H1 (cell line): ENCODE data around the gene CTSK. TPM values are rescaled to one million over a fixed set of nuclear protein-coding genes. Genes with fewer than 3 reads are reported as not detected.

ENCODE experiments used
- CTCF ChIA-PET: fragments of 300-600 bp; sonication (Branson Sonifier 250); formaldehyde crosslinking; loops from one replicate; lab custom pipeline; 2021; ENCODE audit not compliant: partially characterized antibody; lab: Charles Lee
- POLR2A ChIA-PET: fragments of 300-600 bp; sonication (Branson Sonifier 250); formaldehyde crosslinking; loops from one replicate; lab custom pipeline; 2021; ENCODE audit warnings: inconsistent platforms; ENCODE audit not compliant: partially characterized antibody; lab: Charles Lee
- DNase-seq, 2 experiments: peaks; one replicate each; pipeline versions ENCODE4 v3.0.0 to v3.0.0-alpha.2; 2010 to 2022; ENCODE audit warnings: low spot score in 2 of 2, low read depth in 1 of 2, mixed read lengths in 1 of 2
- FAIRE-seq: peaks from 2 replicates; lab custom pipeline; 2011; peaks lifted over from hg19 to GRCh38; lab: Jason Lieb, UNC
- H2AFZ ChIP-seq: 2 replicates; pipeline ENCODE4 v1.8.1; 2012; ENCODE audit warnings: low read length, inconsistent platforms
- H2AK5ac ChIP-seq: 2 replicates; pipeline ENCODE4 v1.6.1; 2013; ENCODE audit warnings: low read depth, low read length
- H2BK120ac ChIP-seq: replicated peaks from 2 replicates; pipeline ENCODE3; 2013; ENCODE audit warnings: low read depth, low read length, inconsistent platforms
- H2BK12ac ChIP-seq: 2 replicates; pipeline ENCODE4 v1.6.1; 2013; ENCODE audit warnings: low read depth, low read length
- H2BK15ac ChIP-seq: 2 replicates; pipeline ENCODE4 v1.6.1; 2013; ENCODE audit warnings: low read length
- H2BK20ac ChIP-seq: 2 replicates; pipeline ENCODE4 v1.6.1; 2013; ENCODE audit warnings: low read length
- H2BK5ac ChIP-seq: 2 replicates; pipeline ENCODE4 v1.6.1; 2013; ENCODE audit warnings: low read depth, low read length
- H3K14ac ChIP-seq: 2 replicates; pipeline ENCODE4 v1.6.1; 2013; ENCODE audit warnings: inconsistent platforms; ENCODE audit not compliant: insufficient read length
- H3K18ac ChIP-seq: 2 replicates; pipeline ENCODE4 v1.6.1; 2013; ENCODE audit warnings: low read length; ENCODE audit errors: extremely low read depth
- H3K23ac ChIP-seq: 2 replicates; pipeline ENCODE4 v1.6.1; 2013; ENCODE audit warnings: inconsistent platforms; ENCODE audit not compliant: insufficient read length
- H3K23me2 ChIP-seq: 2 replicates; pipeline ENCODE4 v1.6.1; 2013; ENCODE audit warnings: low read depth, low read length
- H3K27ac ChIP-seq: 2 replicates; pipeline ENCODE4 v1.6.1; 2011; ENCODE audit warnings: low read depth, low read length, inconsistent platforms
- H3K27me3 ChIP-seq, 4 experiments: replicated peaks in 1 of 4; 1 replicate in 1 of 4; 2 replicates in 3 of 4; pipeline versions ENCODE4 v1.6.1 to v1.8.1; 2011 to 2013; ENCODE audit warnings: low read length in 3 of 4, mild to moderate bottlenecking in 3 of 4, inconsistent platforms in 2 of 4, mixed read lengths in 2 of 4, moderate library complexity in 1 of 4; ENCODE audit not compliant: control insufficient read depth in 3 of 4, insufficient read depth in 3 of 4; ENCODE audit errors: extremely low read depth in 1 of 4
- H3K36me3 ChIP-seq, 4 experiments: 2 replicates each; pipeline versions ENCODE4 v1.6.1 to v1.8.1; 2011 to 2013; ENCODE audit warnings: mild to moderate bottlenecking in 4 of 4, low read length in 3 of 4, moderate library complexity in 2 of 4, control low read depth in 1 of 4, inconsistent platforms in 1 of 4; ENCODE audit not compliant: insufficient read depth in 4 of 4, control insufficient read depth in 2 of 4
- H3K4ac ChIP-seq: replicated peaks from 2 replicates; pipeline ENCODE3; 2013; ENCODE audit warnings: low read length, low read depth, mixed read lengths, inconsistent platforms; ENCODE audit not compliant: insufficient read length
- H3K4me1 ChIP-seq, 4 experiments: replicated peaks in 1 of 4; 1 replicate in 1 of 4; 2 replicates in 3 of 4; pipeline versions ENCODE4 v1.6.1 to v1.8.1; 2011 to 2013; ENCODE audit warnings: low read length in 3 of 4, inconsistent platforms in 2 of 4, mixed read lengths in 1 of 4; ENCODE audit not compliant: insufficient read depth in 4 of 4, control insufficient read depth in 3 of 4
- H3K4me2 ChIP-seq, 2 experiments: 2 replicates each; pipeline versions ENCODE4 v1.6.1 to v1.8.1; 2011 to 2013; ENCODE audit warnings: low read depth in 2 of 2, low read length in 2 of 2, control low read depth in 1 of 2, inconsistent platforms in 1 of 2, mild to moderate bottlenecking in 1 of 2; ENCODE audit not compliant: insufficient read depth in 1 of 2
- H3K4me3 ChIP-seq, 4 experiments: fragments of 200-600, 300-600 bp in 1 of 4; sonication (generic), shearing (Covaris generic), sonication (Bioruptor Twin) in 1 of 4; 2 replicates each; pipeline versions ENCODE4 v1.5.1 to v1.8.1; 2011 to 2016; ENCODE audit warnings: low read length in 4 of 4, low read depth in 3 of 4, control low read depth in 2 of 4, inconsistent platforms in 2 of 4, mild to moderate bottlenecking in 2 of 4, mixed read lengths in 1 of 4, moderate library complexity in 1 of 4; ENCODE audit not compliant: insufficient read depth in 2 of 4; ENCODE audit errors: extremely low read depth in 1 of 4
- H3K56ac ChIP-seq: replicated peaks from 2 replicates; pipeline ENCODE3; 2013; ENCODE audit warnings: low read depth, mild to moderate bottlenecking, mixed read lengths, low read length, inconsistent platforms; ENCODE audit not compliant: insufficient read length
- H3K79me1 ChIP-seq: 2 replicates; pipeline ENCODE4 v1.6.1; 2013; ENCODE audit warnings: low read depth, low read length, control low read depth
- H3K79me2 ChIP-seq, 2 experiments: 2 replicates each; pipeline versions ENCODE4 v1.6.1 to v1.8.1; 2012 to 2013; ENCODE audit warnings: low read length in 2 of 2, mild to moderate bottlenecking in 2 of 2, inconsistent platforms in 1 of 2; ENCODE audit not compliant: insufficient read depth in 2 of 2, control insufficient read depth in 1 of 2
- H3K9ac ChIP-seq, 4 experiments: replicated peaks in 1 of 4; 1 replicate in 1 of 4; 2 replicates in 3 of 4; pipeline versions ENCODE4 v1.6.1 to v1.8.1; 2011 to 2013; ENCODE audit warnings: low read depth in 3 of 4, low read length in 3 of 4, control low read depth in 2 of 4, mild to moderate bottlenecking in 2 of 4, moderate library complexity in 2 of 4, inconsistent platforms in 1 of 4; ENCODE audit errors: extremely low read depth in 1 of 4
- H3K9me3 ChIP-seq, 2 experiments: 2 replicates each; pipeline versions ENCODE4 v1.6.1 to v1.8.1; 2012 to 2013; ENCODE audit warnings: mild to moderate bottlenecking in 2 of 2, moderate library complexity in 2 of 2, control low read depth in 1 of 2, inconsistent platforms in 1 of 2, low read depth in 1 of 2, low read length in 1 of 2, mixed read lengths in 1 of 2; ENCODE audit not compliant: insufficient read depth in 2 of 2
- H4K20me1 ChIP-seq, 2 experiments: replicated peaks in 1 of 2; 2 replicates each; pipeline versions ENCODE3 to v1.8.1; 2011 to 2013; ENCODE audit warnings: inconsistent platforms in 2 of 2, low read length in 2 of 2, mild to moderate bottlenecking in 1 of 2; ENCODE audit not compliant: insufficient read depth in 2 of 2, control insufficient read depth in 1 of 2
- H4K5ac ChIP-seq: 2 replicates; pipeline ENCODE4 v1.6.1; 2013; ENCODE audit warnings: low read length, low read depth, mixed read lengths, inconsistent platforms; ENCODE audit not compliant: insufficient read length
- H4K8ac ChIP-seq: 2 replicates; pipeline ENCODE4 v1.8.0; 2013; ENCODE audit warnings: mild to moderate bottlenecking, moderate library complexity, low read length, inconsistent platforms; ENCODE audit not compliant: insufficient read depth; ENCODE audit errors: extremely low read depth
- H4K91ac ChIP-seq: replicated peaks from 2 replicates; pipeline ENCODE3; 2013; ENCODE audit warnings: low read length, mixed read lengths, inconsistent platforms; ENCODE audit not compliant: insufficient read length
- BRCA1 ChIP-seq: IDR thresholded peaks from 2 replicates; pipeline ENCODE4 v1.6.1; 2012; ENCODE audit warnings: low read depth, low read length, improper control_type of control experiment
- EGR1 ChIP-seq: IDR thresholded peaks from 2 replicates; pipeline ENCODE4 v1.6.1; 2011; ENCODE audit warnings: low read depth, low read length, borderline replicate concordance
- HDAC6 ChIP-seq: IDR thresholded peaks from one replicate; pipeline ENCODE4 v1.7.1; 2012; ENCODE audit warnings: low read depth, mild to moderate bottlenecking, inconsistent platforms, low read length, moderate library complexity
- JUN ChIP-seq: IDR thresholded peaks from 2 replicates; pipeline ENCODE4 v1.6.1; 2011; ENCODE audit warnings: low read depth, mild to moderate bottlenecking, improper control_type of control experiment, low read length
- MAFK ChIP-seq: IDR thresholded peaks from 2 replicates; pipeline ENCODE4 v1.6.1; 2012; ENCODE audit warnings: low read depth, mild to moderate bottlenecking, improper control_type of control experiment, low read length
- POU5F1 ChIP-seq: IDR thresholded peaks from 2 replicates; pipeline ENCODE4 v1.6.1; 2011; ENCODE audit warnings: low read depth, mild to moderate bottlenecking, low read length, moderate library complexity
- RBBP5 ChIP-seq: IDR thresholded peaks from 2 replicates; pipeline ENCODE4 v1.7.1; 2012; ENCODE audit warnings: low read depth, mild to moderate bottlenecking, inconsistent platforms, low read length, moderate library complexity, borderline replicate concordance
- TAF7 ChIP-seq: optimal IDR thresholded peaks from 2 replicates; pipeline ENCODE3; 2011; ENCODE audit warnings: low read depth, mild to moderate bottlenecking, inconsistent platforms, low read length, moderate library complexity, borderline replicate concordance
- TEAD4 ChIP-seq: IDR thresholded peaks from 2 replicates; pipeline ENCODE4 v1.6.1; 2012; ENCODE audit warnings: low read depth, low read length, inconsistent platforms, mixed read lengths
- USF2 ChIP-seq: IDR thresholded peaks from 2 replicates; pipeline ENCODE4 v1.6.1; 2011; ENCODE audit warnings: low read length, improper control_type of control experiment
- WGBS, 2 experiments: shearing (Covaris generic) in 1 of 2; methylation state at CpG; one replicate each; pipeline versions ENCODE4 v1.1.6 to v1.1.7; 2013 to 2015; ENCODE audit warnings: low lambda C conversion rate in 2 of 2, mixed read lengths in 2 of 2, inconsistent platforms in 1 of 2, low coverage in 1 of 2, missing lambda C conversion rate in 1 of 2; ENCODE audit not compliant: insufficient replicate concordance in 2 of 2, insufficient coverage in 1 of 2, insufficient read length in 1 of 2; ENCODE audit errors: extremely low coverage in 1 of 2, missing lambda C conversion rate in 1 of 2; 5-methylcytosine and 5-hydroxymethylcytosine counted together
- polyA plus RNA-seq, 7 experiments: library from polyadenylated mRNA; depleted of rRNA in 3 of 7; stranded (reverse) in 5 of 7; unstranded in 2 of 7; fragments of >200 nt in 5 of 7; fragments of 200-250 nt in 2 of 7; gene quantifications; 1 replicate in 5 of 7; 2 replicates in 1 of 7; 4 replicates in 1 of 7; pipeline versions ENCODE4 v1.2.1 to v1.2.3, GENCODE V29; 2011 to 2013; ENCODE audit warnings: missing spikeins in 2 of 7, mixed read lengths in 2 of 7
- total RNA-seq: library from RNA; stranded (reverse); fragmentation: NEBNext Ultra II Directional; extraction: Animal tissue kit (Norgen Biotek cat#: 25700); gene quantifications from 2 replicates; pipeline ENCODE4 v1.2.1, GENCODE V29; 2021
- TF ChIP-seq, protein P1 (sequence below): IDR thresholded peaks from 2 replicates; pipeline ENCODE4 v1.6.1; 2012; ENCODE audit warnings: inconsistent platforms

CTSK gene
- total and polyA plus RNA-seq, 2 of the 8 experiments (the other 6 are each of a cell fraction or from before 2014, with no cell fraction given): 2.7 to 4.2 TPM

DNA sequence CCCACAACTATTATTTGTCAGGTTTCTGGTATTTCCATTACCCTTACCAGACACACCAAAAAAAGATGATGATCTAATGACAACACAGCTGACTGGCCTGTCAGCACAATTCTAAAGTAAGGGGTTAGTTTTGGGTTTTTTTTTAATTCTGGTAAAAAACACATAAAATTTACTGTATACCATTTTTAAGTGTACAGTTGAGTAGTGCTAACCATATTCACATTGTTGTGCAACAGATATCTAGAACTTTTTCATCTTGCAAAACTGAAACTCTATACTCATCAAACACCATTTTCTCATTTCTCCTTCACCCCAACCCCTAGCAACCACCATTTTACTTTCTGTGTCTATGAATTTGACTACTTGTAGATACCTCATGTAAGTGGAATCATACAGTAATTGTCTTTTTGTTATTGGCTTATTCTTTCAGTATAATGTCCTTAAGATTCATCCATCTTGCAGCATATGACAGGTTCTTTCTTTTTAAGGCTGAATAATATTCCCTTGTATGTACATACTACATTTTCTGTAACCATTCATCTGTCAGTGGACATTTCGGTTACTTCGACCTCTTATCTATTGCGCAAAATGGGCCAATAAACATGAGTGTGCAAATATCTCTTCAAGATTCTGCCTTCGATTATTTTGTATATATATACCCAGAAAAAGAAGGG is 38.5 kb upstream of the CTSK start:
- H3K27me3 ChIP-seq: no peaks in the 10 kb centered on the region
- POLR2A ChIA-PET: no interaction called here
- H2BK15ac ChIP-seq: no peak overlapping the region
- no peak overlapping the region for H3K4ac ChIP-seq
- H3K36me3 ChIP-seq: peaks cover 0 to 5% (median 0%) of the 10 kb centered on the region in 4 experiments; a peak in 1 of 8 replicates
- no peaks in the 10 kb centered on the region for H3K79me1 ChIP-seq
- H3K9ac ChIP-seq: no peak overlapping the region
- no peak overlapping the region for H3K18ac ChIP-seq
- no peak overlapping the region for H3K4me3 ChIP-seq
- no peak overlapping the region for H3K27ac ChIP-seq
- H2BK120ac ChIP-seq: no peak overlapping the region
- H3K56ac ChIP-seq: no peak overlapping the region
- DNase-seq: no peak
- no peak overlapping the region for H4K5ac ChIP-seq
- no peak overlapping the region for H2BK12ac ChIP-seq
- no peak overlapping the region for H4K91ac ChIP-seq
- H2BK20ac ChIP-seq: no peak overlapping the region
- no peak overlapping the region for H3K23ac ChIP-seq
- H3K4me1 ChIP-seq: no peaks in the 10 kb centered on the region
- H2AFZ ChIP-seq: no peak overlapping the region
- H3K79me2 ChIP-seq: no peaks in the 10 kb centered on the region
- no peak for FAIRE-seq
- peaks cover 0 to 7% of the 10 kb centered on the region in 2 experiments; a peak in 1 of 4 replicates for H3K9me3 ChIP-seq
- no peak overlapping the region for H2AK5ac ChIP-seq
- 88% methylated on average over 4 of the region's 4 CpGs; no CpG with 5 or more reads in 1 of the 2 experiments for WGBS, 2 experiments
- H3K14ac ChIP-seq: no peak overlapping the region
- H4K8ac ChIP-seq: no peak overlapping the region
- no peaks in the 10 kb centered on the region for H4K20me1 ChIP-seq
- no peak overlapping the region for H3K4me2 ChIP-seq
- H2BK5ac ChIP-seq: no peak overlapping the region
- H3K23me2 ChIP-seq: no peaks in the 10 kb centered on the region
- CTCF ChIA-PET: no interaction called here
- TF ChIP-seq JUN: no peak
- no peak for TF ChIP-seq MAFK
- no peak for TF ChIP-seq RBBP5
- TF ChIP-seq POU5F1: no peak
- TF ChIP-seq HDAC6: no peak
- no peak for TF ChIP-seq USF2
- TF ChIP-seq TAF7: no peak
- TF ChIP-seq EGR1: no peak
- TF ChIP-seq BRCA1: no peak
- TF ChIP-seq TEAD4: no peak
- TF ChIP-seq, protein P1, sequence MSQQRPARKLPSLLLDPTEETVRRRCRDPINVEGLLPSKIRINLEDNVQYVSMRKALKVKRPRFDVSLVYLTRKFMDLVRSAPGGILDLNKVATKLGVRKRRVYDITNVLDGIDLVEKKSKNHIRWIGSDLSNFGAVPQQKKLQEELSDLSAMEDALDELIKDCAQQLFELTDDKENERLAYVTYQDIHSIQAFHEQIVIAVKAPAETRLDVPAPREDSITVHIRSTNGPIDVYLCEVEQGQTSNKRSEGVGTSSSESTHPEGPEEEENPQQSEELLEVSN: no peak
